DND-41 (cell line): Measurements from ENCODE around the gene RAB3D.

Experiments
- EZH2 ChIP-seq: IDR thresholded peaks from 3 replicates; pipeline ENCODE4 v1.6.1; 2012; ENCODE audit warnings: borderline replicate concordance, low read depth, mild to moderate bottlenecking, moderate library complexity, low read length, inconsistent platforms; ENCODE audit not compliant: severe bottlenecking
- TF ChIP-seq, protein P1 (sequence below): IDR thresholded peaks from 2 replicates; pipeline ENCODE4 v1.5.1; 2012; ENCODE audit warnings: borderline replicate concordance, low read length, moderate library complexity, mild to moderate bottlenecking; ENCODE audit not compliant: poor library complexity, severe bottlenecking; ENCODE audit errors: extremely low read depth

- TF ChIP-seq, protein P1, sequence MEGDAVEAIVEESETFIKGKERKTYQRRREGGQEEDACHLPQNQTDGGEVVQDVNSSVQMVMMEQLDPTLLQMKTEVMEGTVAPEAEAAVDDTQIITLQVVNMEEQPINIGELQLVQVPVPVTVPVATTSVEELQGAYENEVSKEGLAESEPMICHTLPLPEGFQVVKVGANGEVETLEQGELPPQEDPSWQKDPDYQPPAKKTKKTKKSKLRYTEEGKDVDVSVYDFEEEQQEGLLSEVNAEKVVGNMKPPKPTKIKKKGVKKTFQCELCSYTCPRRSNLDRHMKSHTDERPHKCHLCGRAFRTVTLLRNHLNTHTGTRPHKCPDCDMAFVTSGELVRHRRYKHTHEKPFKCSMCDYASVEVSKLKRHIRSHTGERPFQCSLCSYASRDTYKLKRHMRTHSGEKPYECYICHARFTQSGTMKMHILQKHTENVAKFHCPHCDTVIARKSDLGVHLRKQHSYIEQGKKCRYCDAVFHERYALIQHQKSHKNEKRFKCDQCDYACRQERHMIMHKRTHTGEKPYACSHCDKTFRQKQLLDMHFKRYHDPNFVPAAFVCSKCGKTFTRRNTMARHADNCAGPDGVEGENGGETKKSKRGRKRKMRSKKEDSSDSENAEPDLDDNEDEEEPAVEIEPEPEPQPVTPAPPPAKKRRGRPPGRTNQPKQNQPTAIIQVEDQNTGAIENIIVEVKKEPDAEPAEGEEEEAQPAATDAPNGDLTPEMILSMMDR, result no peak
- TF ChIP-seq EZH2, result no peak
Measured at GRCh38 chr19:11278670-11279069, 60.8 kb downstream of the RAB3D start.
